ENCODE data around the gene PSG7.
"Not testable (repeated sequence)": the region's sequence is repeated elsewhere in the genome, so short reads cannot be mapped to it uniquely, and the experiment has no call there.

Gene PSG7

GRCh38 chr19:42890446-42890845 lies 46.6 kb downstream of the PSG7 start:
- H3K27ac ChIP-seq (ENCODE audit: low read length, poor library complexity, severe bottlenecking); H3K4me2 ChIP-seq (ENCODE audit: low read length, poor library complexity, severe bottlenecking); H3K9me3 ChIP-seq (ENCODE audit: control insufficient read depth, low read length); H2BK120ac ChIP-seq (ENCODE audit: low read depth, low read length); H2BK15ac ChIP-seq (ENCODE audit: low read depth, poor library complexity, severe bottlenecking); H3K14ac ChIP-seq (ENCODE audit: low read length in 2 of 2); H2AFZ ChIP-seq (ENCODE audit: low read depth, low read length); H3K23ac ChIP-seq (ENCODE audit: low read length in 2 of 2); DNase-seq; H3K4ac ChIP-seq (ENCODE audit: low read depth in 1 of 2, low read length in 2 of 2); H4K91ac ChIP-seq (ENCODE audit: low read length); H2AK5ac ChIP-seq (ENCODE audit: low read length, severe bottlenecking); H3K79me1 ChIP-seq (replicated peaks; ENCODE audit: low read length, poor library complexity, severe bottlenecking); H3K4me1 ChIP-seq (ENCODE audit: control insufficient read depth, insufficient read depth, low read depth, low read length); H2BK5ac ChIP-seq (ENCODE audit: low read depth, low read length, poor library complexity, severe bottlenecking); H3K4me3 ChIP-seq (ENCODE audit: insufficient read depth in 1 of 2, low read depth in 1 of 2, low read length in 2 of 2); H3K9ac ChIP-seq (ENCODE audit: low read length); H3K27me3 ChIP-seq (ENCODE audit: control insufficient read depth in 1 of 2, insufficient read depth in 1 of 2, low read length in 2 of 2); H2BK12ac ChIP-seq (ENCODE audit: low read length in 2 of 2); H3K36me3 ChIP-seq (ENCODE audit: control insufficient read depth in 1 of 2, insufficient read depth in 2 of 2, low read depth in 1 of 2, low read length in 2 of 2); H4K8ac ChIP-seq (ENCODE audit: low read length); H3K18ac ChIP-seq (ENCODE audit: low read depth in 1 of 2, low read length in 2 of 2): not testable (repeated sequence)
- 68% methylated on average over 6 of the region's 7 CpGs for WGBS

- not testable (repeated sequence) for H3K4me2 ChIP-seq (ENCODE audit: low read length, poor library complexity, severe bottlenecking); H3K18ac ChIP-seq (ENCODE audit: low read depth in 1 of 2, low read length in 2 of 2); H2AK5ac ChIP-seq (ENCODE audit: low read length, severe bottlenecking); H3K36me3 ChIP-seq (ENCODE audit: control insufficient read depth in 1 of 2, insufficient read depth in 2 of 2, low read depth in 1 of 2, low read length in 2 of 2); H3K79me1 ChIP-seq (replicated peaks; ENCODE audit: low read length, poor library complexity, severe bottlenecking); DNase-seq; H3K14ac ChIP-seq (ENCODE audit: low read length in 2 of 2); H2BK12ac ChIP-seq (ENCODE audit: low read length in 2 of 2); H4K91ac ChIP-seq (ENCODE audit: low read length); H2AFZ ChIP-seq (ENCODE audit: low read depth, low read length); H2BK5ac ChIP-seq (ENCODE audit: low read depth, low read length, poor library complexity, severe bottlenecking); H3K9me3 ChIP-seq (ENCODE audit: control insufficient read depth, low read length); H2BK120ac ChIP-seq (ENCODE audit: low read depth, low read length); H3K23ac ChIP-seq (ENCODE audit: low read length in 2 of 2); H3K27me3 ChIP-seq (ENCODE audit: control insufficient read depth in 1 of 2, insufficient read depth in 1 of 2, low read length in 2 of 2); H3K4ac ChIP-seq (ENCODE audit: low read depth in 1 of 2, low read length in 2 of 2); H3K4me3 ChIP-seq (ENCODE audit: insufficient read depth in 1 of 2, low read depth in 1 of 2, low read length in 2 of 2); H4K8ac ChIP-seq (ENCODE audit: low read length); H2BK15ac ChIP-seq (ENCODE audit: low read depth, poor library complexity, severe bottlenecking); H3K4me1 ChIP-seq (ENCODE audit: control insufficient read depth, insufficient read depth, low read depth, low read length); H3K27ac ChIP-seq (ENCODE audit: low read length, poor library complexity, severe bottlenecking)
- H3K9ac ChIP-seq (ENCODE audit: low read length) = peak overlapping the region; percentile 55
These were observed 49.0 kb downstream of the PSG7 start for GRCh38 chr19:42887876-42888445.

- WGBS = no CpG with 5 or more reads among the region's 2 CpGs
- not testable (repeated sequence) for H3K4me2 ChIP-seq (ENCODE audit: low read length, poor library complexity, severe bottlenecking); H4K91ac ChIP-seq (ENCODE audit: low read length); H3K79me1 ChIP-seq (replicated peaks; ENCODE audit: low read length, poor library complexity, severe bottlenecking); H3K4ac ChIP-seq (ENCODE audit: low read depth in 1 of 2, low read length in 2 of 2); H3K18ac ChIP-seq (ENCODE audit: low read depth in 1 of 2, low read length in 2 of 2); H2AFZ ChIP-seq (ENCODE audit: low read depth, low read length); H2BK12ac ChIP-seq (ENCODE audit: low read length in 2 of 2); H3K27me3 ChIP-seq (ENCODE audit: control insufficient read depth in 1 of 2, insufficient read depth in 1 of 2, low read length in 2 of 2); H3K4me3 ChIP-seq (ENCODE audit: insufficient read depth in 1 of 2, low read depth in 1 of 2, low read length in 2 of 2); H4K8ac ChIP-seq (ENCODE audit: low read length); DNase-seq; H2BK15ac ChIP-seq (ENCODE audit: low read depth, poor library complexity, severe bottlenecking); H2BK120ac ChIP-seq (ENCODE audit: low read depth, low read length); H3K9me3 ChIP-seq (ENCODE audit: control insufficient read depth, low read length); H3K4me1 ChIP-seq (ENCODE audit: control insufficient read depth, insufficient read depth, low read depth, low read length); H2BK5ac ChIP-seq (ENCODE audit: low read depth, low read length, poor library complexity, severe bottlenecking); H3K23ac ChIP-seq (ENCODE audit: low read length in 2 of 2); H3K9ac ChIP-seq (ENCODE audit: low read length); H3K36me3 ChIP-seq (ENCODE audit: control insufficient read depth in 1 of 2, insufficient read depth in 2 of 2, low read depth in 1 of 2, low read length in 2 of 2); H3K14ac ChIP-seq (ENCODE audit: low read length in 2 of 2); H2AK5ac ChIP-seq (ENCODE audit: low read length, severe bottlenecking); H3K27ac ChIP-seq (ENCODE audit: low read length, poor library complexity, severe bottlenecking)
These were observed 54.3 kb downstream of the PSG7 start for GRCh38 chr19:42882730-42883129.

GRCh38 chr19:42882010-42882409 lies 55.0 kb downstream of the PSG7 start:
- H3K79me1 ChIP-seq (replicated peaks; ENCODE audit: low read length, poor library complexity, severe bottlenecking); H2BK12ac ChIP-seq (ENCODE audit: low read length in 2 of 2): not testable (repeated sequence)

More at GRCh38 chr19:42882010-42882409, 55.0 kb downstream of the PSG7 start:
- not testable (repeated sequence) for H3K27ac ChIP-seq (ENCODE audit: low read length, poor library complexity, severe bottlenecking); H2BK15ac ChIP-seq (ENCODE audit: low read depth, poor library complexity, severe bottlenecking); H3K23ac ChIP-seq (ENCODE audit: low read length in 2 of 2); DNase-seq; H4K91ac ChIP-seq (ENCODE audit: low read length); H3K9ac ChIP-seq (ENCODE audit: low read length); H4K8ac ChIP-seq (ENCODE audit: low read length); H3K27me3 ChIP-seq (ENCODE audit: control insufficient read depth in 1 of 2, insufficient read depth in 1 of 2, low read length in 2 of 2); H2BK5ac ChIP-seq (ENCODE audit: low read depth, low read length, poor library complexity, severe bottlenecking); H3K36me3 ChIP-seq (ENCODE audit: control insufficient read depth in 1 of 2, insufficient read depth in 2 of 2, low read depth in 1 of 2, low read length in 2 of 2); H3K14ac ChIP-seq (ENCODE audit: low read length in 2 of 2); H3K4ac ChIP-seq (ENCODE audit: low read depth in 1 of 2, low read length in 2 of 2); H3K4me2 ChIP-seq (ENCODE audit: low read length, poor library complexity, severe bottlenecking); H3K4me3 ChIP-seq (ENCODE audit: insufficient read depth in 1 of 2, low read depth in 1 of 2, low read length in 2 of 2); H2AK5ac ChIP-seq (ENCODE audit: low read length, severe bottlenecking); H2AFZ ChIP-seq (ENCODE audit: low read depth, low read length); H3K18ac ChIP-seq (ENCODE audit: low read depth in 1 of 2, low read length in 2 of 2); H2BK120ac ChIP-seq (ENCODE audit: low read depth, low read length); H3K9me3 ChIP-seq (ENCODE audit: control insufficient read depth, low read length); H3K4me1 ChIP-seq (ENCODE audit: control insufficient read depth, insufficient read depth, low read depth, low read length)
- WGBS = 44% methylated on average over 5 of the region's 5 CpGs
